ENCODE results near the gene CDH18. TPM values are rescaled to one million over a fixed set of nuclear protein-coding genes. Genes with fewer than 3 reads are reported as not detected.

CDH18 gene
- total RNA-seq, 1 experiment from 2014 or later = not detected

GRCh38 chr5:19532936-19533335 is 455.1 kb downstream of the CDH18 start:
- peaks cover 5 to 22% of the 10 kb centered on the region in 2 experiments; a peak in 1 of 4 replicates for H3K9me3 ChIP-seq (ENCODE audit: control insufficient read depth in 1 of 2, insufficient read depth in 1 of 2, low read depth in 1 of 2, low read length in 2 of 2)
- H3K4me2 ChIP-seq (ENCODE audit: low read length) = no peak overlapping the region
- ATAC-seq (no peak), DNase-seq (ENCODE audit: low read depth, low spot score) (no peak)
- BruUV-seq (replicated peaks) = no TSS peak
- no peak overlapping the region for H3K4me3 ChIP-seq (replicated peaks in 1 of 2; ENCODE audit: low read depth in 1 of 2, low read length in 2 of 2)
- H3K36me3 ChIP-seq (ENCODE audit: control insufficient read depth in 1 of 2, insufficient read depth in 2 of 2, low read length in 2 of 2) = no peaks in the 10 kb centered on the region
- H3K4me1 ChIP-seq (ENCODE audit: control insufficient read depth in 1 of 2, insufficient read depth in 2 of 2, low read length in 2 of 2) = no peaks in the 10 kb centered on the region
- no peaks in the 10 kb centered on the region for H4K20me1 ChIP-seq (ENCODE audit: insufficient read depth)
- RAD21 ChIA-PET (ENCODE audit: low non-redundant PET in 1 of 2, low total read pairs in 2 of 2, uncharacterized antibody in 2 of 2, unreplicated experiment in 2 of 2) = no interaction called here
- H3K27me3 ChIP-seq (ENCODE audit: insufficient read depth, low read length) = no peaks in the 10 kb centered on the region
- CTCF ChIA-PET = no interaction called here
- POLR2A ChIA-PET = no interaction called here
- TF ChIP-seq ZNF274 (IDR thresholded peaks at IDR 0.05; ENCODE audit: low read depth, low read length) = no peak
- no peak for TF ChIP-seq CBX3 (IDR thresholded peaks at IDR 0.05; ENCODE audit: low read depth)
- TF ChIP-seq ELF1 (IDR thresholded peaks at IDR 0.05; ENCODE audit: borderline replicate concordance, low read depth) = no peak
- TF ChIP-seq SIN3A (IDR thresholded peaks at IDR 0.05; ENCODE audit: low read depth) = no peak
- no peak for TF ChIP-seq ZFX (IDR thresholded peaks at IDR 0.05)
- TF ChIP-seq EGR1 (IDR thresholded peaks at IDR 0.05; ENCODE audit: low read depth) = no peak
- TF ChIP-seq FOSL1 (IDR thresholded peaks at IDR 0.05; ENCODE audit: low read depth) = no peak
- TF ChIP-seq YY1 (IDR thresholded peaks at IDR 0.05; ENCODE audit: extremely low read depth, insufficient replicate concordance, low read depth, low read length) = no peak
- TF ChIP-seq ZBTB33 (IDR thresholded peaks at IDR 0.05; ENCODE audit: extremely low read depth, insufficient replicate concordance, low read length) = no peak
- no peak for TF ChIP-seq CEBPB (IDR thresholded peaks at IDR 0.05; ENCODE audit: low read depth)
- H2AFZ ChIP-seq (ENCODE audit: low read depth, low read length, poor library complexity, severe bottlenecking) = no peak overlapping the region
- H3K9ac ChIP-seq (ENCODE audit: low read length) = no peak overlapping the region
- no peak overlapping the region for H3K27ac ChIP-seq (ENCODE audit: low read depth, low read length)
- no peaks in the 10 kb centered on the region for H3K79me2 ChIP-seq (ENCODE audit: insufficient read depth, low read length)
- intact Hi-C loops (cut with micrococcal nuclease) = no loop called here
- H3K9me2 ChIP-seq (ENCODE audit: insufficient read depth) = no peaks in the 10 kb centered on the region
